Testis (tissue), 3 donors: ENCODE measurements around the gene DCLRE1B. TPM values are rescaled to one million over a fixed set of nuclear protein-coding genes. Genes with fewer than 3 reads are reported as not detected.

Experiments used
- DNase-seq: peaks from one replicate; pipeline ENCODE4 v3.0.0-alpha.2; 2019
- H3K27ac ChIP-seq, 2 donors: fragments of 200-600 bp; sonication (generic); one replicate each; pipeline ENCODE4 v1.5.1; 2019
- H3K27me3 ChIP-seq: fragments of 200-600 bp; sonication (generic); one replicate; pipeline ENCODE4 v1.5.1; 2019
- H3K36me3 ChIP-seq: fragments of 200-600 bp; sonication (generic); one replicate; pipeline ENCODE4 v1.5.1; 2017; ENCODE audit warnings: low read depth; ENCODE audit errors: missing control alignments
- H3K4me1 ChIP-seq: fragments of 200-600 bp; sonication (generic); one replicate; pipeline ENCODE4 v1.5.1; 2019
- H3K4me3 ChIP-seq, 2 donors: fragments of 200-600 bp; sonication (generic); one replicate each; pipeline ENCODE4 v1.5.1; 2017 to 2019
- H3K9me3 ChIP-seq: fragments of 200-600 bp; sonication (generic); one replicate; pipeline ENCODE4 v1.5.1; 2017
- CTCF ChIP-seq, 3 experiments: fragments of 450-650 bp in 2 of 3; fragments of 200-600 bp in 1 of 3; sonication (generic) in 1 of 3; IDR thresholded peaks; one replicate each; pipeline ENCODE4 v1.5.1; 2016 to 2019; ENCODE audit warnings: antibody characterized with exemption in 3 of 3, mild to moderate bottlenecking in 2 of 3, moderate library complexity in 1 of 3
- POLR2A ChIP-seq: fragments of 450-650 bp; IDR thresholded peaks from one replicate; pipeline ENCODE4 v1.6.1; 2017; ENCODE audit warnings: antibody characterized with exemption, mild to moderate bottlenecking, moderate library complexity
- WGBS, 2 donors: methylation state at CpG; one replicate each; pipeline ENCODE4 v1.1.5; 2018; 5-methylcytosine and 5-hydroxymethylcytosine counted together
- intact Hi-C: fragments of 100-400 bp; cut with DNase I; formaldehyde crosslinking; loops from one replicate; pipeline ENCODE4 v1.15.1; 2023; ENCODE audit warnings: low total_unique reads
- polyA plus RNA-seq: library from polyadenylated mRNA; stranded (reverse); fragments of 350-450 nt; fragmentation: Illumina TruSeq; extraction: RNeasy Lipid Tissue Mini Kit (QIAGEN cat#74804); gene quantifications from one replicate; pipeline ENCODE4 v1.2.3, GENCODE V29; 2014; ENCODE audit warnings: low read depth, low replicate concordance; ENCODE audit not compliant: insufficient read depth
- total RNA-seq, 2 donors: library from RNA; depleted of rRNA; stranded (reverse); fragments of >200 nt; gene quantifications; one replicate each; pipeline ENCODE4 v1.2.3, GENCODE V29; 2016

DCLRE1B gene
- total and polyA plus RNA-seq, 3 donors from 2014 or later: 6.7 to 8.3 (median 7.7) TPM

DNA sequence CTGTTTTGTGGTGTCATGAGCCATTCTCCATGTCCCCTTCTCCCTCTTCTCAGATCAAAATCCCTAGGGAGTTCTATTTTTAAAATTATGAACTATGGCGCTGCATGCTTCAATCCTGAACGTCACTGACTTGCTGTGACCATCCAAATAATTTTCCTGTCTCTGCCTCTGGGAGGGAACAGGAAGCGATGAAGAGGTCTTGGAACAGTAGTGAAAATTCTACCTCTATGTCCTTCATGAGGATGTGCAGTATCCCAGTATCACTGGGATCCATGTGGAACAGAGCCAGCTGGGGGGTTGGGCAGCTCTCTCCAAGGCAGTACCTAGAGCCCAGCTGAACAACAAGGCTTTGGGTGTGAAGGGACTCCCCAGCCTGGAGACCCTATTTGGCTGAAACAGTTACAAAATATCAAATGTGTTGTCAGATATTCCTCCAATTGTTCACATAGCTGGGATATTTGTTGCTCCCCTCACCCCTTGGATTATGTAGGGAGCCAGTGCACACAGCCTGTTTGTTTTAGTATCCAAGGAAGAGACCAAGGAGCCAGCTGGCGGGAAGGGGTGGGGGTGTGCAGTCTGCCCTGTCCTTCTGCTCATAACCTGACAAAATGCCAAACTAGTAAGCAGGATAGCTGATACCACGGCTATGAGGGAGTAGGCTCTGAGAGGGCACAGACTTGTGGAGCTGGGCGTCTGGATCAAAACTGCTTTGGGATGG is 7.6 kb downstream of the DCLRE1B start:
- Histone ChIP-seq H3K4me3 (no peak overlapping the region), H3K9me3 (no peaks in the 10 kb centered on the region), H3K4me1 (no peaks in the 10 kb centered on the region), H3K27ac (no peak overlapping the region), H3K27me3 (no peaks in the 10 kb centered on the region), H3K36me3 (no peaks in the 10 kb centered on the region)
- TF ChIP-seq POLR2A (no peak), CTCF (IDR thresholded peaks at IDR 0.05) (no peak)
- WGBS, 2 donors: 33 to 53% methylated on average over 6 of the region's 6 CpGs
- intact Hi-C loops: no loop called here
- peak; percentile 70 for DNase-seq

DNA sequence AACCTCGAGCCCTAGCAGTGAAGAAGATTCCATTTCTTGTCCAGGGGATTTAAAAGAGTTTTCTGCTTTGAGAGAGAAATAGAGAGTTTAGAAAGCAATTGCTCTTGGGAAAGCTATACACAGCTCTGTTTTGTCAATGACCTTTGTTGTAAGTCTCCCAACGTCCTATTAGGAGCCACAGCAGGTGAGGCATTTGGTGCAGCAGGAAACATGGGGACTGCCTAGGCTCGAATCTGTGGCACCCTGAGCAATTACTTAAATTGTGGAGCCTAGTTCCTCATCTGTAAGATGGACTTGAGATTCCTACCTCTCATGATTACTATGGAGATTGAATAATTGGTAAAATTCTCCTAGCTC is 8.2 kb downstream of the DCLRE1B start:
- intact Hi-C loops: no loop called here
- H3K27ac ChIP-seq: no peak overlapping the region

GRCh38 chr1:113913887-113914664 is 8.9 kb downstream of the DCLRE1B start:
- whole genome bisulfite sequencing, 2 donors: 68 to 83% methylated on average over 5 of the region's 5 CpGs
- Histone ChIP-seq H3K4me1 (no peaks in the 10 kb centered on the region), H3K27ac (no peak overlapping the region), H3K4me3 (no peak overlapping the region), H3K27me3 (no peaks in the 10 kb centered on the region), H3K36me3 (no peaks in the 10 kb centered on the region), H3K9me3 (no peaks in the 10 kb centered on the region)
- no peak for DNase-seq
- no peak for TF ChIP-seq CTCF (IDR thresholded peaks at IDR 0.05)
- TF ChIP-seq POLR2A: no peak
- intact Hi-C loops: no loop called here

More for the DNA sequence above, 8.2 kb downstream of the DCLRE1B start:
- no peak for DNase-seq
- 34 to 43% methylated on average over 3 of the region's 3 CpGs for WGBS, 2 donors
- Histone ChIP-seq H3K4me3 (no peak overlapping the region), H3K27me3 (no peaks in the 10 kb centered on the region), H3K4me1 (no peaks in the 10 kb centered on the region), H3K36me3 (no peaks in the 10 kb centered on the region), H3K9me3 (no peaks in the 10 kb centered on the region)
- no peak for TF ChIP-seq POLR2A
- no peak for TF ChIP-seq CTCF (IDR thresholded peaks at IDR 0.05)

- Histone ChIP-seq H3K9me3 (no peaks in the 10 kb centered on the region), H3K4me3 (no peak overlapping the region), H3K4me1 (no peaks in the 10 kb centered on the region), H3K27ac (no peak overlapping the region), H3K36me3 (no peaks in the 10 kb centered on the region), H3K27me3 (no peaks in the 10 kb centered on the region)
- WGBS, 2 donors: 96 to 98% methylated on average over 5 of the region's 5 CpGs
- TF ChIP-seq CTCF (IDR thresholded peaks at IDR 0.05): no peak
- no peak for TF ChIP-seq POLR2A
- intact Hi-C loops: no loop called here
- no peak for DNase-seq
Observed at GRCh38 chr1:113916974-113917373, 11.8 kb downstream of the DCLRE1B start.
